Measurements from ENCODE around the gene CTNNA1.

DNA sequence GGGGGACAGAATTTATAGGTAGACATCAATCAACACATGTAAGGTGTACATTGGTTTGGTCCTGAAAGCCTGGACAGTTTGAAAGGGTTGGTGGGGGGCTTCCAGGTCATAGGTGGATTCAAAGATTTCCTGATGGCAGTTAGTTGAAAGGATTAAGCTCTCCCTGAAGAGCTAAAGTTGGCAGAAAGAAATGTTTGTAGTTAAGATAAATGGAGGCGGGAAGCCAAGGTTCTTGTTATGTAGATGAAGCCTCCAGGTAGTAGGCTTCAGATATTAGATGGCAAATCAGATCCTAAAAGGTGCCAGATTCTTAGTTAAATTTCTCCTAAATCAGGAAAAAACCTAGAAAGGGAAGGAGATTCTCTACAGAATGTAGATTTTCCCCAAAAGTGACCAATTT lies 130.9 kb downstream of the CTNNA1 start:
- TF ChIP-seq POLR2A (IDR thresholded peaks at IDR 0.05): no peak
- TF ChIP-seq, protein P1, sequence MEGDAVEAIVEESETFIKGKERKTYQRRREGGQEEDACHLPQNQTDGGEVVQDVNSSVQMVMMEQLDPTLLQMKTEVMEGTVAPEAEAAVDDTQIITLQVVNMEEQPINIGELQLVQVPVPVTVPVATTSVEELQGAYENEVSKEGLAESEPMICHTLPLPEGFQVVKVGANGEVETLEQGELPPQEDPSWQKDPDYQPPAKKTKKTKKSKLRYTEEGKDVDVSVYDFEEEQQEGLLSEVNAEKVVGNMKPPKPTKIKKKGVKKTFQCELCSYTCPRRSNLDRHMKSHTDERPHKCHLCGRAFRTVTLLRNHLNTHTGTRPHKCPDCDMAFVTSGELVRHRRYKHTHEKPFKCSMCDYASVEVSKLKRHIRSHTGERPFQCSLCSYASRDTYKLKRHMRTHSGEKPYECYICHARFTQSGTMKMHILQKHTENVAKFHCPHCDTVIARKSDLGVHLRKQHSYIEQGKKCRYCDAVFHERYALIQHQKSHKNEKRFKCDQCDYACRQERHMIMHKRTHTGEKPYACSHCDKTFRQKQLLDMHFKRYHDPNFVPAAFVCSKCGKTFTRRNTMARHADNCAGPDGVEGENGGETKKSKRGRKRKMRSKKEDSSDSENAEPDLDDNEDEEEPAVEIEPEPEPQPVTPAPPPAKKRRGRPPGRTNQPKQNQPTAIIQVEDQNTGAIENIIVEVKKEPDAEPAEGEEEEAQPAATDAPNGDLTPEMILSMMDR (IDR thresholded peaks at IDR 0.05): no peak

Measured in thyroid gland (tissue), 4 donors.